Activated T-helper 1 cell treated with anti-CD3 and anti-CD28 coated beads, Interleukin-2, amount 50 U/mL, for 16 hours (primary cell): ENCODE data around the gene PTGIR.
A peak's percentile ranks its signal among the peaks of the same experiment; 100 is the strongest.
"Not testable (repeated sequence)": the region's sequence is repeated elsewhere in the genome, so short reads cannot be mapped to it uniquely, and the experiment has no call there.

ENCODE experiments used
- DNase-seq, 2 donors: peaks; one replicate each; pipeline ENCODE4 v3.0.0-alpha.2; 2020; ENCODE audit warnings: low read depth in 1 of 2, low spot score in 1 of 2

The PTGIR gene

GRCh38 chr19:46639358-46640182 lies 14.7 kb upstream of the PTGIR start:
- DNase-seq = no peak

- DNase-seq = no peak
These were observed 12.3 kb upstream of the PTGIR start for GRCh38 chr19:46637224-46637623.

- no peak for DNase-seq
These were observed 11.3 kb upstream of the PTGIR start, which contains the start of gene GNG8 for GRCh38 chr19:46635920-46636761. Gene GNG8 (minus strand): TSS chr19:46636202. CDS start chr19:46634682, 1,520 bp downstream.

- DNase-seq = no peak
These were observed 9.8 kb upstream of the PTGIR start for GRCh38 chr19:46634656-46635218.

- peak; percentile 89 to 91 for DNase-seq
These were observed 9.3 kb upstream of the PTGIR start for GRCh38 chr19:46634045-46634655.

GRCh38 chr19:46633130-46633529 lies 8.2 kb upstream of the PTGIR start:
- no peak for DNase-seq

- DNase-seq = no peak
These were observed 6.6 kb upstream of the PTGIR start for GRCh38 chr19:46631481-46631880.

- DNase-seq = no peak
These were observed 5.8 kb upstream of the PTGIR start for GRCh38 chr19:46630586-46631205.

GRCh38 chr19:46629546-46630025 lies 4.7 kb upstream of the PTGIR start:
- DNase-seq = no peak

- DNase-seq = not testable (repeated sequence)
These were observed 4.1 kb upstream of the PTGIR start for GRCh38 chr19:46628970-46629369.

- DNase-seq = no peak
These were observed 1.6 kb upstream of the PTGIR start for GRCh38 chr19:46626446-46626845.

- DNase-seq = no peak
These were observed 842 bp upstream of the PTGIR start for GRCh38 chr19:46625731-46626130.

- no peak for DNase-seq
These were observed 880 bp downstream of the PTGIR start for GRCh38 chr19:46623915-46624502.

GRCh38 chr19:46622118-46622446 lies 2.8 kb downstream of the PTGIR start:
- no peak for DNase-seq

- no peak for DNase-seq
These were observed 3.4 kb downstream of the PTGIR start for GRCh38 chr19:46621191-46622117.

- no peak for DNase-seq
These were observed 4.2 kb downstream of the PTGIR start for GRCh38 chr19:46620716-46621115.

- no peak for DNase-seq
These were observed 4.6 kb downstream of the PTGIR start for GRCh38 chr19:46620267-46620666.

GRCh38 chr19:46618670-46619231 lies 6.1 kb downstream of the PTGIR start:
- no peak for DNase-seq

GRCh38 chr19:46617601-46618000 lies 7.3 kb downstream of the PTGIR start:
- no peak for DNase-seq
